Glutamatergic neuron (in vitro differentiated cells): ENCODE data around the gene OR6M1. TPM values are rescaled to one million over a fixed set of nuclear protein-coding genes. Genes with fewer than 3 reads are reported as not detected.

ENCODE experiments used
- DNase-seq: peaks from one replicate; pipeline ENCODE4 v3.0.0; 2022
- H3K27ac Mint-ChIP-seq: one replicate; pipeline ENCODE4 v1.8.0; 2020; ENCODE audit warnings: mild to moderate bottlenecking, mixed read lengths, inconsistent platforms; ENCODE audit not compliant: unreplicated experiment
- H3K27me3 Mint-ChIP-seq: one replicate; pipeline ENCODE4 v1.8.0; 2020; ENCODE audit warnings: mild to moderate bottlenecking, moderate library complexity, mixed read lengths, inconsistent platforms; ENCODE audit not compliant: unreplicated experiment
- H3K36me3 Mint-ChIP-seq: one replicate; pipeline ENCODE4 v1.8.0; 2020; ENCODE audit warnings: mild to moderate bottlenecking, mixed read lengths, inconsistent platforms; ENCODE audit not compliant: unreplicated experiment
- H3K4me1 Mint-ChIP-seq: one replicate; pipeline ENCODE4 v1.8.0; 2020; ENCODE audit warnings: mild to moderate bottlenecking, low read depth, mixed read lengths, inconsistent platforms; ENCODE audit not compliant: unreplicated experiment
- H3K4me3 Mint-ChIP-seq: one replicate; pipeline ENCODE4 v1.8.0; 2020; ENCODE audit warnings: mild to moderate bottlenecking, mixed read lengths, inconsistent platforms; ENCODE audit not compliant: unreplicated experiment
- H3K9me3 Mint-ChIP-seq: one replicate; pipeline ENCODE4 v1.8.0; 2020; ENCODE audit warnings: mild to moderate bottlenecking, moderate library complexity, mixed read lengths, inconsistent platforms; ENCODE audit not compliant: unreplicated experiment
- CTCF ChIP-seq: fragments of 200-600 bp; sonication (generic); IDR thresholded peaks from one replicate; pipeline ENCODE4 v1.5.0; 2021; ENCODE audit not compliant: partially characterized antibody, unreplicated experiment
- total RNA-seq: library from RNA; stranded (reverse); fragmentation: NEBNext Ultra II Directional; extraction: Animal tissue kit (Norgen Biotek cat#: 25700); gene quantifications from one replicate; pipeline ENCODE4 v1.2.1, GENCODE V29; 2021; ENCODE audit not compliant: unreplicated experiment

The OR6M1 gene
- total RNA-seq, 1 donor from 2014 or later, result not detected

DNA sequence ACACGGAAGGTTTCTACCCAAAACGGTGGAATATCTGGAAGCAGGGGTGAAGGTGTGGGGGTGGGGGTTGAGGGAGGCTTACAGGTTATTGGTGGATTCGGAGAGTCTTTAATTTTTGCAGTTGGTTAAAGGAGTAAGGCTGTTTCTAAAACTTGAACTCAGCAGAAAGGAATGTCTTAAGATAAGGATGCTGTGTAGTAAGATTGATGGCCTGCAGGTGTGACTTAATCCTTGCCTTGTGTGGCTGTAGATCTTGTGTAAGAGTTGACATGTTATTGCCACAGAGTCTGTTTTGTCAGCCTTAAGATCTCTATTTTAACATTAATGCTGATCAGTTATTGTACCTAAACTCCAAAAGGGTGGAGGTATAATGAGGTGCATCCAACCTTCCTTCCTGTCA is 16.4 kb upstream of the OR6M1 start:
- H3K4me1 Mint-ChIP-seq, result no peaks in the 10 kb centered on the region
- peaks cover 3% of the 10 kb centered on the region for H3K27me3 Mint-ChIP-seq
- no peak overlapping the region for H3K4me3 Mint-ChIP-seq
- TF ChIP-seq CTCF, result no peak
- H3K9me3 Mint-ChIP-seq, result no peaks in the 10 kb centered on the region
- no peaks in the 10 kb centered on the region for H3K36me3 Mint-ChIP-seq
- H3K27ac Mint-ChIP-seq, result no peak overlapping the region
- no peak for DNase-seq

DNA sequence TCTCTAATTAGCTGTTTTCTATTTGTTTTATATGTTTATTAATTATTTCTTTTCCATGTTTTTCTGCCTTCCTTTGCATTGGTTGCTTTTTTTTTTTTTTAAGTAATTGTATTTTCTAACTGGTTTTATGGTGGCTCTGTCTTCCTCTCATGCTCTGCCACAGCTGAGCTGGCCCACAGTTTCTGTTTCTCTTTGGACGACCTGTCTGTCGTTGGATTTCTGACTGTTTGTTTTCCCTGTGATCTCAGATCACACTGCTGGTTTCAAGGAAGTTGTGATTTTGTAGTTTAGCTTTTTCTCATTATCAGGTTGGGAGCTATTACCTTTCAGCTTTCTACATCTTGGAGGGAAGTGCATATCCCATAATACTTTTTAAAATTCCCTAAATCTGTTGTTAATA is 15.9 kb upstream of the OR6M1 start:
- H3K9me3 Mint-ChIP-seq, result no peaks in the 10 kb centered on the region
- no peak overlapping the region for H3K27ac Mint-ChIP-seq
- H3K27me3 Mint-ChIP-seq, result no peaks in the 10 kb centered on the region
- DNase-seq, result no peak
- no peak overlapping the region for H3K4me3 Mint-ChIP-seq
- H3K36me3 Mint-ChIP-seq, result no peaks in the 10 kb centered on the region
- no peak for TF ChIP-seq CTCF
- no peaks in the 10 kb centered on the region for H3K4me1 Mint-ChIP-seq

- H3K4me3 Mint-ChIP-seq, result no peak overlapping the region
- no peak for TF ChIP-seq CTCF
- no peaks in the 10 kb centered on the region for H3K36me3 Mint-ChIP-seq
- H3K4me1 Mint-ChIP-seq, result no peaks in the 10 kb centered on the region
- no peak overlapping the region for H3K27ac Mint-ChIP-seq
- H3K27me3 Mint-ChIP-seq, result no peaks in the 10 kb centered on the region
- H3K9me3 Mint-ChIP-seq, result no peaks in the 10 kb centered on the region
- no peak for DNase-seq
These were observed 9.0 kb upstream of the OR6M1 start for GRCh38 chr11:123815122-123815521.

- Mint-ChIP-seq H3K36me3 (peaks cover 10% of the 10 kb centered on the region), H3K9me3 (peaks cover 14% of the 10 kb centered on the region), H3K27me3 (peaks cover 13% of the 10 kb centered on the region), H3K27ac (no peak overlapping the region), H3K4me3 (no peak overlapping the region), H3K4me1 (peaks cover 29% of the 10 kb centered on the region)
- no peak for TF ChIP-seq CTCF
- no peak for DNase-seq
These were observed 4.4 kb downstream of the OR6M1 start for GRCh38 chr11:123801765-123802164.

DNA sequence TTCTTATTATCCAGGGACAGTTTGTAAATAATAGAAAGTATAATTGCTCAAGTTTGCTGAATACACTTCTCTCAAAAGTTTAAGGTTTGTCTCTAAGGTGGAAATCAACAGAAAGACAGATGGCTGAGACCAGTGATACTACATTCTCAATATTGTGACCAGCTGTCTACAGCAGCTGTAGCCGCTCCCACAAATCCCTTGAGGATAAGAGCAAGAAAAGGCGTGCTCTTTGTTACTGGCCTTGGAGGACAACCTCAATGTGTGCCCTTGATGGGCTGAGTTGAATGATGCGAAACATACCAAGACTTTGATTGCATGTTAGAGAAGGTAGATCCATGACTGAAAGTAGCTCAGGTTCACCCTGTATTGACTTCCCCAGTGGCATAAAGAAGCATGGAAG is 6.1 kb downstream of the OR6M1 start:
- peak overlapping the region; percentile 100 for H3K27ac Mint-ChIP-seq
- peaks cover 14% of the 10 kb centered on the region for H3K9me3 Mint-ChIP-seq
- H3K36me3 Mint-ChIP-seq, result peaks cover 19% of the 10 kb centered on the region
- peak overlapping the region; percentile 69 for H3K4me3 Mint-ChIP-seq
- TF ChIP-seq CTCF, result no peak
- DNase-seq, result peak; percentile 67
- peaks cover 13% of the 10 kb centered on the region for H3K27me3 Mint-ChIP-seq
- H3K4me1 Mint-ChIP-seq, result peaks cover 32% of the 10 kb centered on the region
